H1 (cell line): Measurements from ENCODE around the gene GMCL2. TPM values are rescaled to one million over a fixed set of nuclear protein-coding genes. Genes with fewer than 3 reads are reported as not detected.

Source experiments
- CTCF ChIA-PET: fragments of 300-600 bp; sonication (Branson Sonifier 250); formaldehyde crosslinking; loops from one replicate; lab custom pipeline; 2021; ENCODE audit not compliant: partially characterized antibody; lab: Charles Lee
- POLR2A ChIA-PET: fragments of 300-600 bp; sonication (Branson Sonifier 250); formaldehyde crosslinking; loops from one replicate; lab custom pipeline; 2021; ENCODE audit warnings: inconsistent platforms; ENCODE audit not compliant: partially characterized antibody; lab: Charles Lee
- DNase-seq, 2 experiments: peaks; one replicate each; pipeline versions ENCODE4 v3.0.0 to v3.0.0-alpha.2; 2010 to 2022; ENCODE audit warnings: low spot score in 2 of 2, low read depth in 1 of 2, mixed read lengths in 1 of 2
- FAIRE-seq: peaks from 2 replicates; lab custom pipeline; 2011; peaks lifted over from hg19 to GRCh38; lab: Jason Lieb, UNC
- H2AFZ ChIP-seq: 2 replicates; pipeline ENCODE4 v1.8.1; 2012; ENCODE audit warnings: low read length, inconsistent platforms
- H2AK5ac ChIP-seq: 2 replicates; pipeline ENCODE4 v1.6.1; 2013; ENCODE audit warnings: low read depth, low read length
- H2BK120ac ChIP-seq: replicated peaks from 2 replicates; pipeline ENCODE3; 2013; ENCODE audit warnings: low read depth, low read length, inconsistent platforms
- H2BK12ac ChIP-seq: 2 replicates; pipeline ENCODE4 v1.6.1; 2013; ENCODE audit warnings: low read depth, low read length
- H2BK15ac ChIP-seq: 2 replicates; pipeline ENCODE4 v1.6.1; 2013; ENCODE audit warnings: low read length
- H2BK20ac ChIP-seq: 2 replicates; pipeline ENCODE4 v1.6.1; 2013; ENCODE audit warnings: low read length
- H2BK5ac ChIP-seq: 2 replicates; pipeline ENCODE4 v1.6.1; 2013; ENCODE audit warnings: low read depth, low read length
- H3K14ac ChIP-seq: 2 replicates; pipeline ENCODE4 v1.6.1; 2013; ENCODE audit warnings: inconsistent platforms; ENCODE audit not compliant: insufficient read length
- H3K18ac ChIP-seq: 2 replicates; pipeline ENCODE4 v1.6.1; 2013; ENCODE audit warnings: low read length; ENCODE audit errors: extremely low read depth
- H3K23ac ChIP-seq: 2 replicates; pipeline ENCODE4 v1.6.1; 2013; ENCODE audit warnings: inconsistent platforms; ENCODE audit not compliant: insufficient read length
- H3K23me2 ChIP-seq: 2 replicates; pipeline ENCODE4 v1.6.1; 2013; ENCODE audit warnings: low read depth, low read length
- H3K27ac ChIP-seq: 2 replicates; pipeline ENCODE4 v1.6.1; 2011; ENCODE audit warnings: low read depth, low read length, inconsistent platforms
- H3K27me3 ChIP-seq, 4 experiments: replicated peaks in 1 of 4; 1 replicate in 1 of 4; 2 replicates in 3 of 4; pipeline versions ENCODE4 v1.6.1 to v1.8.1; 2011 to 2013; ENCODE audit warnings: low read length in 3 of 4, mild to moderate bottlenecking in 3 of 4, inconsistent platforms in 2 of 4, mixed read lengths in 2 of 4, moderate library complexity in 1 of 4; ENCODE audit not compliant: control insufficient read depth in 3 of 4, insufficient read depth in 3 of 4; ENCODE audit errors: extremely low read depth in 1 of 4
- H3K36me3 ChIP-seq, 4 experiments: 2 replicates each; pipeline versions ENCODE4 v1.6.1 to v1.8.1; 2011 to 2013; ENCODE audit warnings: mild to moderate bottlenecking in 4 of 4, low read length in 3 of 4, moderate library complexity in 2 of 4, control low read depth in 1 of 4, inconsistent platforms in 1 of 4; ENCODE audit not compliant: insufficient read depth in 4 of 4, control insufficient read depth in 2 of 4
- H3K4ac ChIP-seq: replicated peaks from 2 replicates; pipeline ENCODE3; 2013; ENCODE audit warnings: low read length, low read depth, mixed read lengths, inconsistent platforms; ENCODE audit not compliant: insufficient read length
- H3K4me1 ChIP-seq, 4 experiments: replicated peaks in 1 of 4; 1 replicate in 1 of 4; 2 replicates in 3 of 4; pipeline versions ENCODE4 v1.6.1 to v1.8.1; 2011 to 2013; ENCODE audit warnings: low read length in 3 of 4, inconsistent platforms in 2 of 4, mixed read lengths in 1 of 4; ENCODE audit not compliant: insufficient read depth in 4 of 4, control insufficient read depth in 3 of 4
- H3K4me2 ChIP-seq, 2 experiments: 2 replicates each; pipeline versions ENCODE4 v1.6.1 to v1.8.1; 2011 to 2013; ENCODE audit warnings: low read depth in 2 of 2, low read length in 2 of 2, control low read depth in 1 of 2, inconsistent platforms in 1 of 2, mild to moderate bottlenecking in 1 of 2; ENCODE audit not compliant: insufficient read depth in 1 of 2
- H3K4me3 ChIP-seq, 4 experiments: fragments of 200-600, 300-600 bp in 1 of 4; sonication (generic), shearing (Covaris generic), sonication (Bioruptor Twin) in 1 of 4; 2 replicates each; pipeline versions ENCODE4 v1.5.1 to v1.8.1; 2011 to 2016; ENCODE audit warnings: low read length in 4 of 4, low read depth in 3 of 4, control low read depth in 2 of 4, inconsistent platforms in 2 of 4, mild to moderate bottlenecking in 2 of 4, mixed read lengths in 1 of 4, moderate library complexity in 1 of 4; ENCODE audit not compliant: insufficient read depth in 2 of 4; ENCODE audit errors: extremely low read depth in 1 of 4
- H3K56ac ChIP-seq: replicated peaks from 2 replicates; pipeline ENCODE3; 2013; ENCODE audit warnings: low read depth, mild to moderate bottlenecking, mixed read lengths, low read length, inconsistent platforms; ENCODE audit not compliant: insufficient read length
- H3K79me1 ChIP-seq: 2 replicates; pipeline ENCODE4 v1.6.1; 2013; ENCODE audit warnings: low read depth, low read length, control low read depth
- H3K79me2 ChIP-seq, 2 experiments: 2 replicates each; pipeline versions ENCODE4 v1.6.1 to v1.8.1; 2012 to 2013; ENCODE audit warnings: low read length in 2 of 2, mild to moderate bottlenecking in 2 of 2, inconsistent platforms in 1 of 2; ENCODE audit not compliant: insufficient read depth in 2 of 2, control insufficient read depth in 1 of 2
- H3K9ac ChIP-seq, 4 experiments: replicated peaks in 1 of 4; 1 replicate in 1 of 4; 2 replicates in 3 of 4; pipeline versions ENCODE4 v1.6.1 to v1.8.1; 2011 to 2013; ENCODE audit warnings: low read depth in 3 of 4, low read length in 3 of 4, control low read depth in 2 of 4, mild to moderate bottlenecking in 2 of 4, moderate library complexity in 2 of 4, inconsistent platforms in 1 of 4; ENCODE audit errors: extremely low read depth in 1 of 4
- H3K9me3 ChIP-seq, 2 experiments: 2 replicates each; pipeline versions ENCODE4 v1.6.1 to v1.8.1; 2012 to 2013; ENCODE audit warnings: mild to moderate bottlenecking in 2 of 2, moderate library complexity in 2 of 2, control low read depth in 1 of 2, inconsistent platforms in 1 of 2, low read depth in 1 of 2, low read length in 1 of 2, mixed read lengths in 1 of 2; ENCODE audit not compliant: insufficient read depth in 2 of 2
- H4K20me1 ChIP-seq, 2 experiments: replicated peaks in 1 of 2; 2 replicates each; pipeline versions ENCODE3 to v1.8.1; 2011 to 2013; ENCODE audit warnings: inconsistent platforms in 2 of 2, low read length in 2 of 2, mild to moderate bottlenecking in 1 of 2; ENCODE audit not compliant: insufficient read depth in 2 of 2, control insufficient read depth in 1 of 2
- H4K5ac ChIP-seq: 2 replicates; pipeline ENCODE4 v1.6.1; 2013; ENCODE audit warnings: low read length, low read depth, mixed read lengths, inconsistent platforms; ENCODE audit not compliant: insufficient read length
- H4K8ac ChIP-seq: 2 replicates; pipeline ENCODE4 v1.8.0; 2013; ENCODE audit warnings: mild to moderate bottlenecking, moderate library complexity, low read length, inconsistent platforms; ENCODE audit not compliant: insufficient read depth; ENCODE audit errors: extremely low read depth
- H4K91ac ChIP-seq: replicated peaks from 2 replicates; pipeline ENCODE3; 2013; ENCODE audit warnings: low read length, mixed read lengths, inconsistent platforms; ENCODE audit not compliant: insufficient read length
- EP300 ChIP-seq, 2 experiments: IDR thresholded peaks; 1 replicate in 1 of 2; 2 replicates in 1 of 2; pipeline ENCODE4 v1.6.1; 2011 to 2012; ENCODE audit warnings: low read depth in 2 of 2, low read length in 2 of 2, mild to moderate bottlenecking in 2 of 2, borderline replicate concordance in 1 of 2, inconsistent platforms in 1 of 2, moderate library complexity in 1 of 2
- POLR2A ChIP-seq, 2 experiments: IDR thresholded peaks; 1 replicate in 1 of 2; 2 replicates in 1 of 2; pipeline ENCODE4 v1.6.1; 2011; ENCODE audit warnings: low read depth in 2 of 2, low read length in 2 of 2, mild to moderate bottlenecking in 2 of 2; ENCODE audit errors: control extremely low read depth in 1 of 2
- WGBS, 2 experiments: shearing (Covaris generic) in 1 of 2; methylation state at CpG; one replicate each; pipeline versions ENCODE4 v1.1.6 to v1.1.7; 2013 to 2015; ENCODE audit warnings: low lambda C conversion rate in 2 of 2, mixed read lengths in 2 of 2, inconsistent platforms in 1 of 2, low coverage in 1 of 2, missing lambda C conversion rate in 1 of 2; ENCODE audit not compliant: insufficient replicate concordance in 2 of 2, insufficient coverage in 1 of 2, insufficient read length in 1 of 2; ENCODE audit errors: extremely low coverage in 1 of 2, missing lambda C conversion rate in 1 of 2; 5-methylcytosine and 5-hydroxymethylcytosine counted together
- polyA plus RNA-seq, 7 experiments: library from polyadenylated mRNA; depleted of rRNA in 3 of 7; stranded (reverse) in 5 of 7; unstranded in 2 of 7; fragments of >200 nt in 5 of 7; fragments of 200-250 nt in 2 of 7; gene quantifications; 1 replicate in 5 of 7; 2 replicates in 1 of 7; 4 replicates in 1 of 7; pipeline versions ENCODE4 v1.2.1 to v1.2.3, GENCODE V29; 2011 to 2013; ENCODE audit warnings: missing spikeins in 2 of 7, mixed read lengths in 2 of 7
- total RNA-seq: library from RNA; stranded (reverse); fragmentation: NEBNext Ultra II Directional; extraction: Animal tissue kit (Norgen Biotek cat#: 25700); gene quantifications from 2 replicates; pipeline ENCODE4 v1.2.1, GENCODE V29; 2021

Gene GMCL2
- total and polyA plus RNA-seq, 2 of the 8 experiments (the other 6 are each of a cell fraction or from before 2014, with no cell fraction given) = 0.13 TPM; not detected in 1

GRCh38 chr5:178143246-178143645 lies 43.9 kb downstream of the GMCL2 start:
- H3K4me1 ChIP-seq = peaks cover 0 to 2% (median 0%) of the 10 kb centered on the region in 4 experiments; a peak in 3 of 7 replicates
- no peak overlapping the region for H4K5ac ChIP-seq
- no peaks in the 10 kb centered on the region for H3K79me1 ChIP-seq
- H2BK120ac ChIP-seq = no peak overlapping the region
- peak overlapping the region; percentile 1; the same call in 1 of the 2 replicates for H4K8ac ChIP-seq
- no peak overlapping the region for H3K56ac ChIP-seq
- H2AFZ ChIP-seq = no peak overlapping the region
- H3K4me3 ChIP-seq = no peak overlapping the region
- no peaks in the 10 kb centered on the region for H3K23me2 ChIP-seq
- no peak overlapping the region for H2BK5ac ChIP-seq
- TF ChIP-seq EP300 (IDR thresholded peaks at IDR 0.05; ENCODE audit: borderline replicate concordance in 1 of 2, low read depth in 2 of 2, low read length in 2 of 2) = no peak
- TF ChIP-seq POLR2A (IDR thresholded peaks at IDR 0.05; ENCODE audit: control extremely low read depth in 1 of 2, low read depth in 2 of 2, low read length in 2 of 2) = peak; percentile 25 to 32; a peak in 2 of 3 replicates
- no peak overlapping the region for H4K91ac ChIP-seq
- H3K36me3 ChIP-seq = peaks cover 25 to 78% (median 55%) of the 10 kb centered on the region in 4 experiments
- FAIRE-seq (no peak), DNase-seq (no peak)
- POLR2A ChIA-PET = interaction anchor here (1.0 to 40.7 kb wide), 10 partner anchors 8 to 67 kb away, joined by 3 to 1250 read pairs (median 11); partner anchors contain the start of genes N4BP3, NHP2 and RMND5B
- H2BK12ac ChIP-seq = no peak overlapping the region
- H3K79me2 ChIP-seq = no peaks in the 10 kb centered on the region
- H3K27ac ChIP-seq = no peak overlapping the region
- H3K14ac ChIP-seq = no peak overlapping the region
- H2AK5ac ChIP-seq = no peak overlapping the region
- no peak overlapping the region for H3K18ac ChIP-seq
- WGBS, 2 experiments = 95% methylated on average over 6 of the region's 6 CpGs; no CpG with 5 or more reads in 1 of the 2 experiments
- H3K9ac ChIP-seq = no peak overlapping the region
- H4K20me1 ChIP-seq = peaks cover 12 to 17% of the 10 kb centered on the region in 2 experiments
- CTCF ChIA-PET = interaction anchor here (0.9 to 24.6 kb wide), 12 partner anchors 8 to 65 kb away, joined by 3 to 515 read pairs (median 4); partner anchors contain the start of gene NHP2
- H3K4me2 ChIP-seq = no peak overlapping the region
- no peak overlapping the region for H2BK20ac ChIP-seq
- no peak overlapping the region for H2BK15ac ChIP-seq
- no peaks in the 10 kb centered on the region for H3K9me3 ChIP-seq
- H3K23ac ChIP-seq = no peak overlapping the region
- no peaks in the 10 kb centered on the region for H3K27me3 ChIP-seq
- H3K4ac ChIP-seq = no peak overlapping the region
